ENCODE results near the gene RNF123.

DNA sequence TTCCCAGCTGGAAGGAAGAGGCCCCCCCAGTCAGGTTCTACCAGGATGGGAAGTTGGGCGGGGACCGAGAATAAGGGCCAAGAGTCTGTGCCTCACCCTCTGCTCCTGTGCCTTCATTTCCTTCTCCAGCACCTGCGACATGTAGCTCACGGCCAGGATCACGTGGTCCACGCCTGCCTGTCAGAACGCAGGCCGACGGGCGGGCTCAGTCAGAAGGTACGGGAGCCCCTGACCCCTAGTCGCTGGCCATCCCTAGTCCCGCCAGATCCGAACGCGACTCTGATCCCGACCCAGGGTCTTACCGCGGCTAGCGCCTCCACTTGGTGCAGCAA lies 33.9 kb downstream of the RNF123 start:
- no peak for TF ChIP-seq CTCF (conservative IDR thresholded peaks at IDR 0.05)
- TF ChIP-seq EZH2 (IDR thresholded peaks at IDR 0.05; ENCODE audit: low read depth): no peak
